OCI-LY1 (cell line): Measurements from ENCODE around the gene RNU5B-1.
A peak's percentile ranks its signal among the peaks of the same experiment; 100 is the strongest.

Experiments used
- H2AFZ ChIP-seq: fragments of 200-600 bp; sonication (generic), shearing (Covaris generic); 2 replicates; pipeline ENCODE4 v1.6.0; 2014; ENCODE audit warnings: antibody characterized with exemption, mild to moderate bottlenecking, low read length
- H3F3A ChIP-seq: fragments of 200-600 bp; sonication (generic), shearing (Covaris generic); 2 replicates; pipeline ENCODE4 v1.6.0; 2014; ENCODE audit warnings: mild to moderate bottlenecking, antibody characterized with exemption, low read length, moderate library complexity; ENCODE audit not compliant: insufficient read depth
- H3K27ac ChIP-seq: fragments of 200-600 bp; sonication (generic); 2 replicates; pipeline ENCODE4 v1.5.1; 2014; ENCODE audit warnings: low read length, mixed run types, mild to moderate bottlenecking, low read depth; ENCODE audit not compliant: poor library complexity, severe bottlenecking
- H3K27me3 ChIP-seq: fragments of 200-600 bp; sonication (generic); 2 replicates; pipeline ENCODE4 v1.6.0; 2014; ENCODE audit warnings: antibody characterized with exemption, mild to moderate bottlenecking, low read length, moderate library complexity; ENCODE audit not compliant: insufficient read depth
- H3K36me3 ChIP-seq: fragments of 200-600 bp; sonication (generic); 2 replicates; pipeline ENCODE4 v1.6.1; 2014; ENCODE audit warnings: mild to moderate bottlenecking, antibody characterized with exemption, low read length, moderate library complexity, mixed read lengths; ENCODE audit not compliant: insufficient read depth
- H3K4me1 ChIP-seq: fragments of 200-600 bp; sonication (generic); 2 replicates; pipeline ENCODE4 v1.5.1; 2014; ENCODE audit warnings: mild to moderate bottlenecking, low read length, moderate library complexity; ENCODE audit not compliant: insufficient read depth, severe bottlenecking
- H3K4me2 ChIP-seq: fragments of 200-600 bp; sonication (generic), shearing (Covaris generic); 2 replicates; pipeline ENCODE4 v1.6.1; 2014; ENCODE audit warnings: low read length
- H3K4me3 ChIP-seq: fragments of 200-600 bp; sonication (generic); 2 replicates; pipeline ENCODE4 v1.5.1; 2014; ENCODE audit warnings: low read length, low read depth, mild to moderate bottlenecking, mixed read lengths; ENCODE audit not compliant: poor library complexity, severe bottlenecking
- H3K79me2 ChIP-seq: fragments of 200-600 bp; shearing (Covaris generic); 2 replicates; pipeline ENCODE4 v1.6.1; 2016; ENCODE audit warnings: mixed run types, low read length, mixed read lengths; ENCODE audit not compliant: insufficient read depth
- H3K9ac ChIP-seq: fragments of 200-600 bp; sonication (generic), shearing (Covaris generic); 2 replicates; pipeline ENCODE4 v1.6.1; 2014; ENCODE audit warnings: mild to moderate bottlenecking, low read length, mixed read lengths
- H3K9me2 ChIP-seq: fragments of 200-600 bp; sonication (generic), shearing (Covaris generic); 2 replicates; pipeline ENCODE4 v1.6.1; 2014; ENCODE audit warnings: low read depth, mild to moderate bottlenecking, low read length, mixed read lengths
- H3K9me3 ChIP-seq: fragments of 200-600 bp; shearing (Covaris generic); 2 replicates; pipeline ENCODE4 v1.6.1; 2014; ENCODE audit warnings: low read length, mixed read lengths
- H4K20me1 ChIP-seq: fragments of 200-600 bp; sonication (generic), shearing (Covaris generic); 2 replicates; pipeline ENCODE4 v1.6.0; 2016; ENCODE audit warnings: mild to moderate bottlenecking, low read length; ENCODE audit not compliant: insufficient read depth
- EZH2 ChIP-seq: fragments of 200-600 bp; sonication (generic), shearing (Covaris generic); IDR thresholded peaks from 2 replicates; pipeline ENCODE4 v1.8.0; 2017; ENCODE audit warnings: borderline replicate concordance, mixed run types, mild to moderate bottlenecking, antibody characterized with exemption, low read length, moderate library complexity, mixed read lengths
- TF ChIP-seq, protein P1 (sequence below): fragments of 200-600 bp; sonication (generic), shearing (Covaris generic); IDR thresholded peaks from 2 replicates; pipeline ENCODE4 v1.5.1; 2017; ENCODE audit warnings: mild to moderate bottlenecking, antibody characterized with exemption, low read length, moderate library complexity, mixed read lengths

Gene RNU5B-1

GRCh38 chr15:65304381-65305149 lies at the start of gene RNU5B-1:
Gene RNU5B-1 (plus strand): TSS chr15:65304677.
- Histone ChIP-seq H3K4me2 (peak within 1 kb of the TSS; percentile 78), H3K9me3 (no peaks in the 10 kb centered on the region)

DNA sequence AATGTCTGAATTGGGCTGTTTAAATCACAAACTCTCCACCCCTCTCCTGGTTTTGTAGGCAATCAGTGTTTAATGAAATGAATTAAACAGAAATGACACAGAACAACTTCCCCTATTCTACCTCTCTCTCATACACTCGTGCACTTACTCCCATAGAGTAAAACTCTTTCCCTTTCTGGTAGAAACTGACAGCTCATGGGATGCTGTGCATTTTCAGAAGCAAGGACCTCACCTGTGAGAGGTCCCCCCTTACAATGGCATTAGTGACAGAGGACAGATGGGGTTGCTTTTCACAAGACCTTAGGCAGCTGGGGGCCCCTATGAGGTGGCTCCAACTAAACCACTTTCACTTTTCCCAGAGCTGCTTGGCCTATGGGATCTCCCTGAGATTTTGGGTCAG lies 49.7 kb upstream of the RNU5B-1 start:
- H3K27ac ChIP-seq = no peak overlapping the region
- H3K79me2 ChIP-seq = no peaks in the 10 kb centered on the region
- H3K9me3 ChIP-seq = no peaks in the 10 kb centered on the region
- no peak overlapping the region for H3K4me2 ChIP-seq
- no peaks in the 10 kb centered on the region for H3K9me2 ChIP-seq
- H3K27me3 ChIP-seq = no peaks in the 10 kb centered on the region
- no peak overlapping the region for H2AFZ ChIP-seq
- H3K36me3 ChIP-seq = peaks cover 21% of the 10 kb centered on the region
- H3K9ac ChIP-seq = no peak overlapping the region
- no peaks in the 10 kb centered on the region for H3K4me1 ChIP-seq
- H3F3A ChIP-seq = no peaks in the 10 kb centered on the region
- no peaks in the 10 kb centered on the region for H4K20me1 ChIP-seq
- TF ChIP-seq, protein P1, sequence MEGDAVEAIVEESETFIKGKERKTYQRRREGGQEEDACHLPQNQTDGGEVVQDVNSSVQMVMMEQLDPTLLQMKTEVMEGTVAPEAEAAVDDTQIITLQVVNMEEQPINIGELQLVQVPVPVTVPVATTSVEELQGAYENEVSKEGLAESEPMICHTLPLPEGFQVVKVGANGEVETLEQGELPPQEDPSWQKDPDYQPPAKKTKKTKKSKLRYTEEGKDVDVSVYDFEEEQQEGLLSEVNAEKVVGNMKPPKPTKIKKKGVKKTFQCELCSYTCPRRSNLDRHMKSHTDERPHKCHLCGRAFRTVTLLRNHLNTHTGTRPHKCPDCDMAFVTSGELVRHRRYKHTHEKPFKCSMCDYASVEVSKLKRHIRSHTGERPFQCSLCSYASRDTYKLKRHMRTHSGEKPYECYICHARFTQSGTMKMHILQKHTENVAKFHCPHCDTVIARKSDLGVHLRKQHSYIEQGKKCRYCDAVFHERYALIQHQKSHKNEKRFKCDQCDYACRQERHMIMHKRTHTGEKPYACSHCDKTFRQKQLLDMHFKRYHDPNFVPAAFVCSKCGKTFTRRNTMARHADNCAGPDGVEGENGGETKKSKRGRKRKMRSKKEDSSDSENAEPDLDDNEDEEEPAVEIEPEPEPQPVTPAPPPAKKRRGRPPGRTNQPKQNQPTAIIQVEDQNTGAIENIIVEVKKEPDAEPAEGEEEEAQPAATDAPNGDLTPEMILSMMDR = no peak
- no peak for TF ChIP-seq EZH2
- no peak overlapping the region for H3K4me3 ChIP-seq

More at GRCh38 chr15:65304381-65305149, at the start of gene RNU5B-1:
- TF ChIP-seq, protein P1 = no peak; the same call in 1 of the 2 replicates
- no peak for TF ChIP-seq EZH2
- H3K9me2 ChIP-seq = no peaks in the 10 kb centered on the region
- H3K27me3 ChIP-seq = no peaks in the 10 kb centered on the region
- no peaks in the 10 kb centered on the region for H3K36me3 ChIP-seq
- no peaks in the 10 kb centered on the region for H3K79me2 ChIP-seq
- H3K4me3 ChIP-seq = peak within 1 kb of the TSS; percentile 57
- H2AFZ ChIP-seq = peak within 1 kb of the TSS; percentile 66
- no peaks in the 10 kb centered on the region for H4K20me1 ChIP-seq
- H3F3A ChIP-seq = peaks cover 6% of the 10 kb centered on the region
- peak within 1 kb of the TSS; percentile 73 for H3K27ac ChIP-seq
- H3K4me1 ChIP-seq = peaks cover 27% of the 10 kb centered on the region
- H3K9ac ChIP-seq = peak within 1 kb of the TSS; percentile 77

- no peaks in the 10 kb centered on the region for H3K79me2 ChIP-seq
- H3K9ac ChIP-seq = no peak overlapping the region
- TF ChIP-seq, protein P1 = no peak
- no peak for TF ChIP-seq EZH2
- H3K27ac ChIP-seq = no peak overlapping the region
- H3K4me2 ChIP-seq = no peak overlapping the region
- no peaks in the 10 kb centered on the region for H3F3A ChIP-seq
- H3K9me3 ChIP-seq = no peaks in the 10 kb centered on the region
- peaks cover 29% of the 10 kb centered on the region for H3K36me3 ChIP-seq
- H3K4me3 ChIP-seq = no peak overlapping the region
- no peaks in the 10 kb centered on the region for H4K20me1 ChIP-seq
- H3K9me2 ChIP-seq = no peaks in the 10 kb centered on the region
- H3K4me1 ChIP-seq = no peaks in the 10 kb centered on the region
- no peak overlapping the region for H2AFZ ChIP-seq
- no peaks in the 10 kb centered on the region for H3K27me3 ChIP-seq
These were observed 48.9 kb upstream of the RNU5B-1 start for GRCh38 chr15:65255486-65256140.
